Gastroesophageal sphincter (tissue), 3 donors: Measurements from ENCODE around the gene TBC1D4.

Experiments used
- EP300 ChIP-seq: sonication (generic); formaldehyde crosslinking; IDR thresholded peaks from one replicate; pipeline ENCODE4 v1.6.1; 2017; ENCODE audit warnings: antibody characterized with exemption, mild to moderate bottlenecking
- POLR2A ChIP-seq, 2 donors: fragments of 450-650 bp; IDR thresholded peaks; one replicate each; pipeline ENCODE4 v1.6.1; 2017; ENCODE audit warnings: antibody characterized with exemption in 2 of 2, mild to moderate bottlenecking in 2 of 2, moderate library complexity in 1 of 2
- POLR2AphosphoS5 ChIP-seq: sonication (generic); formaldehyde crosslinking; IDR thresholded peaks from one replicate; pipeline ENCODE4 v1.6.1; 2017; ENCODE audit warnings: antibody characterized with exemption
- TF ChIP-seq, protein P1 (sequence below), 4 experiments: fragments of 200-600 bp in 2 of 4; fragments of 450-650 bp in 2 of 4; sonication (generic) in 1 of 4; IDR thresholded peaks; one replicate each; pipeline ENCODE4 v1.5.1; 2017 to 2019; ENCODE audit warnings: antibody characterized with exemption in 4 of 4, mild to moderate bottlenecking in 2 of 4, moderate library complexity in 2 of 4

DNA sequence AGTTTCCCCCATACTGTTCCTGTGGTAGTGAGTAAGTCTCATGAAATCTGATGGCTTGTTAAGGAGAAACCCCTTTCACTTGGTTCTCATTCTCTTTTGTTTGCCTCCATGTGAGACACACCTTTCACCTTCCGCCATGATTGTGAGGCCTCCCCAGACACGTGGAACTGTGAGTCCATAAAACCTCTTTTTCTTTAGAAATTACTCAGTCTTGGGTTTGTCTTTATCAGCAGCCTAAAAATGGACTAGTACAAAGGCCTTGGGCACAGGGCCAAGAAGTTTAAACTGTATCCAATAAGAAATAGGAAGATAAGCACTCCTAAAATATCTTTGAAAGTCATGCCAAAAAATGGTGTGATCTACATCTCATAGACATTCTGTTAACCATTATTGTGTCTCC is 176.9 kb downstream of the TBC1D4 start:
- TF ChIP-seq, protein P1, sequence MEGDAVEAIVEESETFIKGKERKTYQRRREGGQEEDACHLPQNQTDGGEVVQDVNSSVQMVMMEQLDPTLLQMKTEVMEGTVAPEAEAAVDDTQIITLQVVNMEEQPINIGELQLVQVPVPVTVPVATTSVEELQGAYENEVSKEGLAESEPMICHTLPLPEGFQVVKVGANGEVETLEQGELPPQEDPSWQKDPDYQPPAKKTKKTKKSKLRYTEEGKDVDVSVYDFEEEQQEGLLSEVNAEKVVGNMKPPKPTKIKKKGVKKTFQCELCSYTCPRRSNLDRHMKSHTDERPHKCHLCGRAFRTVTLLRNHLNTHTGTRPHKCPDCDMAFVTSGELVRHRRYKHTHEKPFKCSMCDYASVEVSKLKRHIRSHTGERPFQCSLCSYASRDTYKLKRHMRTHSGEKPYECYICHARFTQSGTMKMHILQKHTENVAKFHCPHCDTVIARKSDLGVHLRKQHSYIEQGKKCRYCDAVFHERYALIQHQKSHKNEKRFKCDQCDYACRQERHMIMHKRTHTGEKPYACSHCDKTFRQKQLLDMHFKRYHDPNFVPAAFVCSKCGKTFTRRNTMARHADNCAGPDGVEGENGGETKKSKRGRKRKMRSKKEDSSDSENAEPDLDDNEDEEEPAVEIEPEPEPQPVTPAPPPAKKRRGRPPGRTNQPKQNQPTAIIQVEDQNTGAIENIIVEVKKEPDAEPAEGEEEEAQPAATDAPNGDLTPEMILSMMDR (IDR thresholded peaks at IDR 0.05) = no peak
- TF ChIP-seq POLR2A (IDR thresholded peaks at IDR 0.05) (no peak), POLR2AphosphoS5 (no peak), EP300 (no peak)
